Cardiac muscle cell (in vitro differentiated cells and primary cell): ENCODE results near the gene OR6V1. TPM values are rescaled to one million over a fixed set of nuclear protein-coding genes. Genes with fewer than 3 reads are reported as not detected.

ENCODE experiments used
- DNase-seq, 2 donors: peaks; one replicate each; pipeline versions ENCODE4 v3.0.0 to v3.0.0-alpha.2; 2010 to 2017; ENCODE audit warnings: low read depth in 1 of 2, low spot score in 1 of 2
- H3K27ac ChIP-seq: fragments of 200-600 bp; sonication (generic); 2 replicates; pipeline ENCODE4 v1.5.1; 2016
- H3K27me3 ChIP-seq: fragments of 200-600 bp; sonication (generic); 2 replicates; pipeline ENCODE4 v1.6.0; 2016; ENCODE audit warnings: control low read depth
- H3K36me3 ChIP-seq: fragments of 200-600 bp; sonication (generic); 2 replicates; pipeline ENCODE4 v1.5.1; 2016; ENCODE audit warnings: control low read depth
- H3K4me1 ChIP-seq: fragments of 200-600 bp; sonication (generic); 2 replicates; pipeline ENCODE4 v1.8.1; 2017; ENCODE audit warnings: low read depth, mild to moderate bottlenecking, mixed run types
- H3K4me3 ChIP-seq: fragments of 200-600 bp; sonication (generic); 2 replicates; pipeline ENCODE4 v1.5.1; 2016; ENCODE audit warnings: mild to moderate bottlenecking
- H3K9me3 ChIP-seq: fragments of 200-600 bp; sonication (generic); 2 replicates; pipeline ENCODE4 v1.5.1; 2017; ENCODE audit warnings: low read depth, mild to moderate bottlenecking, control low read depth
- CTCF ChIP-seq: IDR thresholded peaks from 2 replicates; pipeline ENCODE4 v1.5.1; 2012; ENCODE audit warnings: low read depth, mild to moderate bottlenecking, low read length
- polyA plus RNA-seq: library from polyadenylated mRNA; unstranded; fragments of >200 nt; fragmentation: Nextera tagmentation; extraction: Ambion mirVana; gene quantifications from 2 replicates; pipeline ENCODE4 v1.2.1, GENCODE V29; 2016
- total RNA-seq: library from RNA; depleted of rRNA; stranded (reverse); fragments of >200 nt; gene quantifications from 2 replicates; pipeline ENCODE4 v1.2.3, GENCODE V29; 2016

OR6V1 gene
- total and polyA plus RNA-seq, 2 experiments from 2014 or later: not detected

GRCh38 chr7:143012001-143012400 is 40.1 kb upstream of the OR6V1 start:
- no peaks in the 10 kb centered on the region for H3K27me3 ChIP-seq
- no peak for TF ChIP-seq CTCF
- no peak overlapping the region for H3K4me3 ChIP-seq
- H3K9me3 ChIP-seq: no peaks in the 10 kb centered on the region
- H3K4me1 ChIP-seq: no peaks in the 10 kb centered on the region
- no peak for DNase-seq
- H3K27ac ChIP-seq: no peak overlapping the region
- no peaks in the 10 kb centered on the region for H3K36me3 ChIP-seq

DNA sequence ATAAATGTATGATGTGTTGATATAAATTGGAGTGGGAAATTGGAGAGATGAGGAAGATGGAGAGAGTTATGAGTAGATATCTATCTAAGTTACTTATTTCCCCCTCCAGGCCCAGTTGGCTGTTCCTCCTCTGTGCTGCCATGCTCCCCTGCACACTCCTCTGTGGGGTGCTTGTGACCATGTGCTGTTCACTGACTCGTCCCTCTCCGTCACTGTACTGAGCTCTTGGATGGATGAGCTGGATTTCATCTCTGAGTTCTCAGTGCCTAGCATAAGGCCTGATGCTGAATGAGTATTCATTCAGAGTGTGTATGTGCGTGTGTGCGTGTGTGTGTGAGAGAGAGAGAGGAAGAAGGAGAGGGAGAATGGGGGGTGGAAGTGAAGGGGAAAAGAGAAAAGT is 39.7 kb upstream of the OR6V1 start:
- Histone ChIP-seq H3K36me3 (no peaks in the 10 kb centered on the region), H3K27me3 (no peaks in the 10 kb centered on the region), H3K4me1 (no peaks in the 10 kb centered on the region), H3K27ac (no peak overlapping the region), H3K4me3 (no peak overlapping the region), H3K9me3 (no peaks in the 10 kb centered on the region)
- TF ChIP-seq CTCF: no peak
- DNase-seq: no peak

GRCh38 chr7:143013473-143013872 is 38.7 kb upstream of the OR6V1 start:
- Histone ChIP-seq H3K36me3 (no peaks in the 10 kb centered on the region), H3K4me1 (no peaks in the 10 kb centered on the region), H3K9me3 (no peaks in the 10 kb centered on the region), H3K27ac (no peak overlapping the region), H3K4me3 (no peak overlapping the region), H3K27me3 (no peaks in the 10 kb centered on the region)
- TF ChIP-seq CTCF: no peak
- peak in 1 of 2 donors; percentile 70 for DNase-seq

DNA sequence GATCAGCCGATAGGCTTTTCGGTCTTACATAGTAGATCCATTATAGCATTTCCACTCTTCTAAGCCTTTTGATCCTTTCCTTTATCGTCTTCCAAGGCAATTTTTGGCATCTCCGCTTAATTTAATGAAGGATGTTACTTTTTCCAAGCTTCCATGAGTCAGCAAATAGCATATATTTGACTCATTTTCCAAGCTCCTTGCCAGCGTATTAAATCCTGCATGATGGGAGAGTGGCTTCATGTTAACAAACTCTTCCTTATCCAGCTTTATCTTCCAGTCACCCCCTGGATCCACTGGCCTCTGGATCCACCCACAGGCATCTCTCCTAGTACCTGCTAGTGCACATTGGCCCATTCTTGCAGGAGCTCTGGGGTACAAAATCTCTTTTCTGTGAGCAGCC is 38.2 kb upstream of the OR6V1 start:
- Histone ChIP-seq H3K36me3 (no peaks in the 10 kb centered on the region), H3K4me1 (no peaks in the 10 kb centered on the region), H3K27ac (no peak overlapping the region), H3K27me3 (no peaks in the 10 kb centered on the region), H3K9me3 (no peaks in the 10 kb centered on the region), H3K4me3 (no peak overlapping the region)
- DNase-seq: peak in 1 of 2 donors; percentile 87
- no peak for TF ChIP-seq CTCF

- DNase-seq: no peak
- no peak overlapping the region for H3K4me3 ChIP-seq
- H3K4me1 ChIP-seq: no peaks in the 10 kb centered on the region
Observed at GRCh38 chr7:143015084-143015483, 37.1 kb upstream of the OR6V1 start.

More at GRCh38 chr7:143015084-143015483, 37.1 kb upstream of the OR6V1 start:
- Histone ChIP-seq H3K27ac (no peak overlapping the region), H3K9me3 (no peaks in the 10 kb centered on the region), H3K36me3 (no peaks in the 10 kb centered on the region), H3K27me3 (no peaks in the 10 kb centered on the region)
- TF ChIP-seq CTCF: no peak
